HG03060 (cell line): ENCODE results near the gene FJX1.
"Not testable (repeated sequence)": the region's sequence is repeated elsewhere in the genome, so short reads cannot be mapped to it uniquely, and the experiment has no call there.

Source experiments
- ATAC-seq: cut with Tn5 transposase; IDR thresholded peaks from one replicate; pipeline ENCODE4 v1.9.1; 2021; ENCODE audit warnings: low read depth, moderate number of reproducible peaks; ENCODE audit not compliant: unreplicated experiment

FJX1 gene

GRCh38 chr11:35662649-35663407 is 44.6 kb downstream of the FJX1 start, which contains the start of gene TRIM44:
TRIM44 (plus strand) TSS chr11:35662775; CDS start chr11:35663112, 337 bp downstream.
- ATAC-seq: no peak

GRCh38 chr11:35663408-35663702 is 45.1 kb downstream of the FJX1 start:
- ATAC-seq: no peak

- no peak for ATAC-seq
These were observed 46.7 kb downstream of the FJX1 start for GRCh38 chr11:35664977-35665441.

- ATAC-seq: no peak
These were observed 49.0 kb downstream of the FJX1 start for GRCh38 chr11:35667257-35667656.

GRCh38 chr11:35668350-35668749 is 50.1 kb downstream of the FJX1 start:
- ATAC-seq: not testable (repeated sequence)
